ENCODE results near the gene RAX2.

RAX2 gene

GRCh38 chr19:3725640-3726310 lies 46.3 kb downstream of the RAX2 start:
- no peak for DNase-seq (ENCODE audit: low read depth)

DNA sequence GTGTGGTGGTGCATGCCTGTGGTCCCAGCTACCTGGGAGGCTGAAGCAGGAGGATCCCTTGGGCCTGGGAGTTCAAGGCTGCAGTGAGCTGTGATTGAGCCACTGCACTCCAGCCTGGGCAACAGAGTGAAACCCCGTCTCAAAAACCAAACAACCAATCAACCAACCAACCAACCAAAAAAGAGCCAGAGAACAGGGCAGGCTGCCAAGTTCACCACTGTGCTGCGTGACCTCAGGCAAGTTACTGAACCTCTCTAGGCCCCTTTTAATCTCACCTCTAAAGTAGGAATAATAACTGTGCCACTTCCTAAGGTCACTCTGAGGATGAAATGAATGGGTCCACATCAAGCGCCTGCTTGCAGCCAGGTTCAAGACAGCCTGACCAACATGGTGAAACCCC lies 46.9 kb downstream of the RAX2 start:
- DNase-seq (ENCODE audit: low read depth) = no peak

DNA sequence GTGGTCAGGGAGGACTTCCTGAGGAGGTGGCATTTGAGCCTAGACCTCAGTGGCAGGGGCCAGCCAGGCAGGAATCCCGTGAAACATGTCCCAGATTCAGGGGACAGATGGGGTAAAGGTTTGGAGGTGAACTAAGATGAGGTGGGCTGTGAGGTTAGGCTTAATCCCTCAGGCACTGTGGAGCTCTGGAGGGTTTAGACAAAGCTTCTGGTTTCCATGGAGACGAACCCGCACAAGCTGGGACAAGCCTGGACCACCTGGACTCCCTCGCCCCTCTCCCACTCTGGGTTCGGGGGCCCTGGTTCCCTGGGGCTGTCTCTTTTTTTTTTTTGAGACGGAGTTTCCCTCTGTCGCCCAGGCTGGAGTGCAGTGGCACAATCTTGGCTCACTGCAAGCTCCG lies 48.1 kb downstream of the RAX2 start:
- no peak for DNase-seq (ENCODE audit: low read depth)

GRCh38 chr19:3723110-3723488 lies 48.9 kb downstream of the RAX2 start:
- DNase-seq (ENCODE audit: low read depth) = no peak

DNA sequence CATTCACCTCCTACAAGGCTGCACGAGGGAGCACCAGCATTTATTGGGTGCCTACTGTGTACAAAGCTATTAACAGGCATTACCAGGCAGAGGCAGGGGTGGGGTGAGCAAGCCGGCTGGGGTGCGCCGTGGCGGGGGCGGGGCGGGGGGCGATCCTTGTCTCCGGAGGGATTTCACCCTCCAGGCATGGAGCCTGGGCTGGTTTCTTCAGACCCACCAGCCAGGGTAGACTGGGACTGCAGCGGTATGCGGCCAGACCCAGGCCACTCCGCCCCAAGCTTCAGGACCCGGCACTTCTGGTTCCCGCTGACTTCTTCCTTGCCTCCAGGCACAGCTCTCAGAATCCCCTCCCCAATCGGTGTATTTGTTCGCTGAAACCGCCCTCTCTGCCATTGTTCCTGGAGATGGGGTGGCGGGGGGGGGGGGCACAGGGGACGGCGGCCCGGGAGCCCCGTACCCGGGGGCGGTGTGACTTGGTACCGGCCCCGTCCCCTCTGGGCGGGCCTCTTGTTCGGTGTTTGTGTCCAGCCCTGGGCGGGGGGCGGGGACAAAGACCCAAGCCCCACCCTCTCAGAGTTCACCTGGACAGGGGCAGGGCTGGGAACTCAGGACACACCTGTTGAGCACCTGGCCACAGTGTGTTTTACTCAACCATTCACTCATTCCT lies 49.5 kb downstream of the RAX2 start:
- DNase-seq (ENCODE audit: low read depth) = no peak

GRCh38 chr19:3721887-3722442 lies 50.1 kb downstream of the RAX2 start:
- DNase-seq (ENCODE audit: low read depth) = no peak

- DNase-seq (ENCODE audit: low read depth) = peak; percentile 87
Measured at GRCh38 chr19:3721131-3721886, 50.7 kb downstream of the RAX2 start.

DNA sequence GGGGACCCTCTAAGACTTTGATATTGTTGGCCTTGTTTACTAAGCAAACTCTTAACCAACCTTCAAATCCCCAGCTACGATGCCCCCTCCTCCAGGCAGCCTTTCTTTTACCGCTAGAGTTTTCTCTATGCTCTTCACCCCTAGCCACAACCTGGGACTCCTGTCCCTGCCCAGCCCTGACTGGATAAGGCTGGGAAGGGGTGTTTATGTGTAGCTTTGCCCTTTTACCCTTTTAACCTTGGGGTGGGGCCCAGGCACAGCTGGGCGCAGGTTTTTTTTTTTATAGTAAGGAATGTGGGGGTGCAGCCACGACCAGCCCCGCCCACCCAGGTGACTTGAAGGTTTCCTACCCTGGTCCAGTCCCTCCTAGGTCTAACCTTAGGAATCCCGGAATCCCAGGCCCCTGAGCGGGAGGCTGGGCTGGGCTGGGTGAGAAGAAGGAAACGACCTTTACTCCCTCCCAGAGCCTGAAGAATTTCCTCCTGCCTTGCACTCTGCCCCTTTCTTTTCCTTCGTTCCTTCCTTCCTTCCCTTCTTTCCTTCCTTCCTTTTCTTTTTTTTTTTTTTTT lies 51.6 kb downstream of the RAX2 start:
- DNase-seq (ENCODE audit: low read depth) = no peak

DNA sequence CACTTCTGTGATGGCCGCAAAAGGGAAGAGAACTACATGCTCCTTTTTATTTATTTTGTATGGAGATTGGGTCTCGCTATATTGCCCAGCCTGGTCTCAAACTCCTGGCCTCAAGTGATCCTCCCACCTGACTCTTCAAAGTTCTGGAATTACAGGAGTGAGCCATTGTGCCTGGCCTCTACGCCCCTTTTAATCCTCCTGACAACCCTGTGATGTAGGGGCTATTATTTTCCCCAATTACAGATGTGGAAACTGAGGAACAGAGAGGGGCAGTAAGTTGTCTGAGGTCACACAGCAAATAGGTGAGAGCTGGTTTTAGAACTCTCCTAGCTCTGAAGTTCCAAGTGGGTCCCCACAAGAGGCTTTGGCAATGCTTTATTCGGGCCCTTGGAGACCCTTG lies 52.2 kb downstream of the RAX2 start:
- no peak for DNase-seq (ENCODE audit: low read depth)

Measured in activated T-cell treated with anti-CD3 and anti-CD28 coated beads for 48 hours (primary cell).